SK-N-MC (cell line): ENCODE measurements around the gene NPEPL1.

Source experiments
- DNase-seq: peaks from one replicate; pipeline ENCODE4 v3.0.0-alpha.2; 2011; ENCODE audit warnings: low read depth, low spot score
- H3K27ac ChIP-seq: fragments of 200-600 bp; sonication (generic); 2 replicates; pipeline ENCODE4 v1.5.1; 2016; ENCODE audit warnings: mixed run types
- H3K36me3 ChIP-seq: fragments of 200-600 bp; sonication (generic); 2 replicates; pipeline ENCODE4 v1.6.1; 2017; ENCODE audit warnings: antibody characterized with exemption, low read length, mixed read lengths; ENCODE audit not compliant: insufficient read depth
- H3K4me3 ChIP-seq: fragments of 200-600 bp; sonication (generic); 2 replicates; pipeline ENCODE4 v1.5.1; 2016
- H3K9ac ChIP-seq: fragments of 200-600 bp; sonication (generic); 2 replicates; pipeline ENCODE4 v1.8.0; 2017; ENCODE audit warnings: mixed run types, mixed read lengths; ENCODE audit not compliant: insufficient read length
- H3K9me3 ChIP-seq: fragments of 200-600 bp; sonication (generic); 2 replicates; pipeline ENCODE4 v1.6.1; 2017; ENCODE audit warnings: low read depth, mild to moderate bottlenecking, antibody characterized with exemption, low read length, moderate library complexity, mixed read lengths
- EZH2 ChIP-seq: fragments of 200-600 bp; sonication (generic); IDR thresholded peaks from one replicate; pipeline ENCODE4 v1.6.1; 2017; ENCODE audit warnings: antibody characterized with exemption
- FOXP2 ChIP-seq: optimal IDR thresholded peaks from 2 replicates; pipeline ENCODE3; 2011; ENCODE audit warnings: mild to moderate bottlenecking, moderate library complexity; ENCODE audit not compliant: insufficient read depth; ENCODE audit errors: extremely low read length, control extremely low read depth
- POLR2AphosphoS5 ChIP-seq: IDR thresholded peaks from 2 replicates; pipeline ENCODE4 v1.6.1; 2012; ENCODE audit warnings: mild to moderate bottlenecking, low read depth, low read length, borderline replicate concordance

Gene NPEPL1

GRCh38 chr20:58703765-58704371 lies 11.3 kb downstream of the NPEPL1 start:
- Histone ChIP-seq H3K4me3 (no peak overlapping the region), H3K27ac (no peak overlapping the region), H3K9me3 (no peaks in the 10 kb centered on the region), H3K36me3 (peaks cover 3% of the 10 kb centered on the region; the same call in 1 of the 2 replicates), H3K9ac (no peak overlapping the region)
- TF ChIP-seq FOXP2, result no peak
- DNase-seq, result no peak

- Histone ChIP-seq H3K4me3 (no peak overlapping the region), H3K36me3 (peaks cover 3% of the 10 kb centered on the region; the same call in 1 of the 2 replicates), H3K27ac (no peak overlapping the region), H3K9me3 (no peaks in the 10 kb centered on the region), H3K9ac (no peak overlapping the region)
- no peak for TF ChIP-seq EZH2
- TF ChIP-seq POLR2AphosphoS5, result no peak
- TF ChIP-seq FOXP2, result no peak
- no peak for DNase-seq
Observed at GRCh38 chr20:58705208-58705926, 12.8 kb downstream of the NPEPL1 start.

- no peak for TF ChIP-seq POLR2AphosphoS5
- no peak for TF ChIP-seq FOXP2
- TF ChIP-seq EZH2, result no peak
- DNase-seq, result no peak
- no peaks in the 10 kb centered on the region for H3K9me3 ChIP-seq
- H3K27ac ChIP-seq, result no peak overlapping the region
- H3K36me3 ChIP-seq, result peaks cover 3% of the 10 kb centered on the region; the same call in 1 of the 2 replicates
- H3K9ac ChIP-seq, result no peak overlapping the region
- no peak overlapping the region for H3K4me3 ChIP-seq
Observed at GRCh38 chr20:58706150-58706892, 13.7 kb downstream of the NPEPL1 start.

GRCh38 chr20:58706975-58707681 lies 14.5 kb downstream of the NPEPL1 start:
- no peak overlapping the region for H3K27ac ChIP-seq
- DNase-seq, result no peak
- H3K9ac ChIP-seq, result no peak overlapping the region
- H3K36me3 ChIP-seq, result peaks cover 3% of the 10 kb centered on the region; the same call in 1 of the 2 replicates
- TF ChIP-seq FOXP2 (no peak), POLR2AphosphoS5 (no peak), EZH2 (no peak)
- H3K9me3 ChIP-seq, result no peaks in the 10 kb centered on the region
- no peak overlapping the region for H3K4me3 ChIP-seq

- Histone ChIP-seq H3K9me3 (no peaks in the 10 kb centered on the region), H3K4me3 (no peak overlapping the region), H3K9ac (no peak overlapping the region), H3K36me3 (peaks cover 3% of the 10 kb centered on the region; the same call in 1 of the 2 replicates), H3K27ac (no peak overlapping the region)
- no peak for DNase-seq
- TF ChIP-seq POLR2AphosphoS5 (no peak), FOXP2 (no peak), EZH2 (no peak)
Observed at GRCh38 chr20:58707770-58708169, 15.2 kb downstream of the NPEPL1 start.

- no peak for DNase-seq
- H3K36me3 ChIP-seq, result peaks cover under 1% of the 10 kb centered on the region; the same call in 1 of the 2 replicates
- H3K27ac ChIP-seq, result no peak overlapping the region
- H3K4me3 ChIP-seq, result no peak overlapping the region
- H3K9ac ChIP-seq, result no peak overlapping the region
- no peak for TF ChIP-seq EZH2
- TF ChIP-seq POLR2AphosphoS5, result no peak
- no peak for TF ChIP-seq FOXP2
- no peaks in the 10 kb centered on the region for H3K9me3 ChIP-seq
Observed at GRCh38 chr20:58708246-58708931, 15.8 kb downstream of the NPEPL1 start.

- DNase-seq, result no peak
- H3K9me3 ChIP-seq, result no peaks in the 10 kb centered on the region
- H3K9ac ChIP-seq, result no peak overlapping the region
- no peaks in the 10 kb centered on the region for H3K36me3 ChIP-seq
- H3K4me3 ChIP-seq, result no peak overlapping the region
- TF ChIP-seq POLR2AphosphoS5, result no peak
- no peak for TF ChIP-seq FOXP2
- no peak for TF ChIP-seq EZH2
- no peak overlapping the region for H3K27ac ChIP-seq
Observed at GRCh38 chr20:58709013-58709702, 16.6 kb downstream of the NPEPL1 start.
